Testis (tissue), 2 donors: ENCODE results near the gene IGSF9.

Source experiments
- POLR2A ChIP-seq: fragments of 450-650 bp; IDR thresholded peaks from one replicate; pipeline ENCODE4 v1.6.1; 2017; ENCODE audit warnings: antibody characterized with exemption, mild to moderate bottlenecking, moderate library complexity
- TF ChIP-seq, protein P1 (sequence below), 3 experiments: fragments of 450-650 bp in 2 of 3; fragments of 200-600 bp in 1 of 3; sonication (generic) in 1 of 3; IDR thresholded peaks; one replicate each; pipeline ENCODE4 v1.5.1; 2016 to 2019; ENCODE audit warnings: antibody characterized with exemption in 3 of 3, mild to moderate bottlenecking in 2 of 3, moderate library complexity in 1 of 3

DNA sequence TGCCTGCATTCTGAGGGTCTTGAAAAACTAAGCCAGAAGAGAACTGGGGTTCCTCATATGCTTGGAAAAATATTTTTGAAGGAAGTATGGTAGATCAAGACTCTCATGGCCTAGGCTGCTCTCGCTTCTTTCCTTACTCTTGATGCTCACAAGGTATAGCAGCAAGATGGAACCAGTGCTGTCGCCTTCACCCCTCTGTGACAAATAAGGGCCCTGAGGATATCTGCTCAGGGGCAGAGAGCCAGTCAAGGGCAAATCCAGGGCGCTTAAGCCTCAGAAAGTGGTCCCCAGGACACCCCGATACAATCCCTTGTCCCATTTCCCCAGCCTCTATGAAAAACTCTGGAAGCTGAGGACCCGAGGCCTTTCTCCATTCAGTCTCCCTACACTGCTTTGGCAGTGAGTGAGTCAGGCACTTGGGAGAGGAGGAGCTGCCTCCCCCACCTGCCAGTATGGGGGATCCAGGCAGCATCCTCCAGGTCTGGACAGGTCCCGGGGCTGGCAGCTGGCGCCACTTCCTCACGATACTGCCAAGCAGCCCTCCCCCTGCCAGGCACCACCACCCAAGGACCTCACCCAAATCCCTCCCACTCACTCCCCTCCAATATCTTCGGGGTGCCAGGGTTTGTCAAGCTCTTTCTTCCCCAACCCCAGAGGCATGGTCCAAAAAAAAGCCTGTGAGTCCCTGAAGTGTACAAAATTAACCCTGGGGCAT is 1.3 kb downstream of the IGSF9 start:
- no peak for TF ChIP-seq POLR2A
- TF ChIP-seq, protein P1, sequence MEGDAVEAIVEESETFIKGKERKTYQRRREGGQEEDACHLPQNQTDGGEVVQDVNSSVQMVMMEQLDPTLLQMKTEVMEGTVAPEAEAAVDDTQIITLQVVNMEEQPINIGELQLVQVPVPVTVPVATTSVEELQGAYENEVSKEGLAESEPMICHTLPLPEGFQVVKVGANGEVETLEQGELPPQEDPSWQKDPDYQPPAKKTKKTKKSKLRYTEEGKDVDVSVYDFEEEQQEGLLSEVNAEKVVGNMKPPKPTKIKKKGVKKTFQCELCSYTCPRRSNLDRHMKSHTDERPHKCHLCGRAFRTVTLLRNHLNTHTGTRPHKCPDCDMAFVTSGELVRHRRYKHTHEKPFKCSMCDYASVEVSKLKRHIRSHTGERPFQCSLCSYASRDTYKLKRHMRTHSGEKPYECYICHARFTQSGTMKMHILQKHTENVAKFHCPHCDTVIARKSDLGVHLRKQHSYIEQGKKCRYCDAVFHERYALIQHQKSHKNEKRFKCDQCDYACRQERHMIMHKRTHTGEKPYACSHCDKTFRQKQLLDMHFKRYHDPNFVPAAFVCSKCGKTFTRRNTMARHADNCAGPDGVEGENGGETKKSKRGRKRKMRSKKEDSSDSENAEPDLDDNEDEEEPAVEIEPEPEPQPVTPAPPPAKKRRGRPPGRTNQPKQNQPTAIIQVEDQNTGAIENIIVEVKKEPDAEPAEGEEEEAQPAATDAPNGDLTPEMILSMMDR (IDR thresholded peaks at IDR 0.05): no peak
